Measurements from ENCODE around the gene RAD51B. TPM values are rescaled to one million over a fixed set of nuclear protein-coding genes. Genes with fewer than 3 reads are reported as not detected.

The RAD51B gene
- polyA plus RNA-seq, 1 experiment, result 6.6 TPM

DNA sequence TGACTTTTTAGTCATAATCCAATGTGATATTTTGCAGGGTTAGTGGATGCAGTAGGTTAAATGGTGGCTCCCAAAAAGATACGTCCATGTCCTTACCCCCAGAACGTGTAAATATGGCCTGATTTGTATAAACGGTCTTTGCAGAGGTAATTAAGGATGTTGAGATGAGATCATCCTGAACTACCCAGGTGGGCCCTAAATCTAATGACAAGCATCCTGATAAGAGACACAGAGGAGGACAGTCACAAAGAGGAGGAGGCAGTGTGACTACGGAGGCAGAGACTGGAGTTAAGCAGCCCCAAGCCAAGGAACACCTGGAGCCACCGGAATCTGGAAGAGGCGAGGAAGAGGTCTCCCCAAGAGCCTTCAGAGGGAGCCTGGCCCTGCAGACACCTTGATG is 679.9 kb downstream of the RAD51B start:
- no peak overlapping the region for H3K27ac ChIP-seq (ENCODE audit: low read depth, low read length)
- H3K27me3 ChIP-seq (ENCODE audit: control insufficient read depth, insufficient read depth, low read length), result no peaks in the 10 kb centered on the region
- ChIA-PET POLR2A (no interaction called here), CTCF (no interaction called here)
- no peak overlapping the region for H3K4me3 ChIP-seq (ENCODE audit: low read depth, low read length)
- no peaks in the 10 kb centered on the region for H3K9me3 ChIP-seq (ENCODE audit: control insufficient read depth, insufficient read depth, low read length)
- TF ChIP-seq, protein P1, sequence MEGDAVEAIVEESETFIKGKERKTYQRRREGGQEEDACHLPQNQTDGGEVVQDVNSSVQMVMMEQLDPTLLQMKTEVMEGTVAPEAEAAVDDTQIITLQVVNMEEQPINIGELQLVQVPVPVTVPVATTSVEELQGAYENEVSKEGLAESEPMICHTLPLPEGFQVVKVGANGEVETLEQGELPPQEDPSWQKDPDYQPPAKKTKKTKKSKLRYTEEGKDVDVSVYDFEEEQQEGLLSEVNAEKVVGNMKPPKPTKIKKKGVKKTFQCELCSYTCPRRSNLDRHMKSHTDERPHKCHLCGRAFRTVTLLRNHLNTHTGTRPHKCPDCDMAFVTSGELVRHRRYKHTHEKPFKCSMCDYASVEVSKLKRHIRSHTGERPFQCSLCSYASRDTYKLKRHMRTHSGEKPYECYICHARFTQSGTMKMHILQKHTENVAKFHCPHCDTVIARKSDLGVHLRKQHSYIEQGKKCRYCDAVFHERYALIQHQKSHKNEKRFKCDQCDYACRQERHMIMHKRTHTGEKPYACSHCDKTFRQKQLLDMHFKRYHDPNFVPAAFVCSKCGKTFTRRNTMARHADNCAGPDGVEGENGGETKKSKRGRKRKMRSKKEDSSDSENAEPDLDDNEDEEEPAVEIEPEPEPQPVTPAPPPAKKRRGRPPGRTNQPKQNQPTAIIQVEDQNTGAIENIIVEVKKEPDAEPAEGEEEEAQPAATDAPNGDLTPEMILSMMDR (IDR thresholded peaks at IDR 0.05; ENCODE audit: low read depth, low read length), result no peak
- DNase-seq (ENCODE audit: low read depth, low spot score), result no peak

DNA sequence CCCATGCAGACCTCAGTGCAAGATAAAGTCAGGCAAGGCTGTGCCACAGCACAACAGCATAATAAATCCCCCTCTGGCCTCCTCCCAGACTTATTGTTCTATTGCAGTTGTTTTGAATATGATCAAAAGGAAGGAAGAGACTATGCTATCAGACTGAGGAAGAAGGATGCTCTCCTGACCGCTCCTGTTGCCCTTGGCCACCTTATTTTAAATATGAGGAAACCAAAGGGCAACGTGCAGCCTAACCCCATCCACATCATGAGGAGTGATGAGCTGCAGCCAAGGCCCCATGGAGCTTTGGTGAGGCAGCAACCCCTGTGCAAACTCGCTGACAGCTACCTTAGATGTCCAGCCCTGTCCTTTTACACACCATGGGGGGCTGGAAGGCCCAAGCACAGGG is 681.6 kb downstream of the RAD51B start:
- Histone ChIP-seq H3K9me3 (ENCODE audit: control insufficient read depth, insufficient read depth, low read length) (no peaks in the 10 kb centered on the region), H3K4me3 (ENCODE audit: low read depth, low read length) (no peak overlapping the region), H3K27me3 (ENCODE audit: control insufficient read depth, insufficient read depth, low read length) (no peaks in the 10 kb centered on the region), H3K27ac (ENCODE audit: low read depth, low read length) (no peak overlapping the region)
- no peak for DNase-seq (ENCODE audit: low read depth, low spot score)
- POLR2A ChIA-PET, result no interaction called here
- CTCF ChIA-PET, result no interaction called here
- TF ChIP-seq, protein P1 (IDR thresholded peaks at IDR 0.05; ENCODE audit: low read depth, low read length), result no peak

DNA sequence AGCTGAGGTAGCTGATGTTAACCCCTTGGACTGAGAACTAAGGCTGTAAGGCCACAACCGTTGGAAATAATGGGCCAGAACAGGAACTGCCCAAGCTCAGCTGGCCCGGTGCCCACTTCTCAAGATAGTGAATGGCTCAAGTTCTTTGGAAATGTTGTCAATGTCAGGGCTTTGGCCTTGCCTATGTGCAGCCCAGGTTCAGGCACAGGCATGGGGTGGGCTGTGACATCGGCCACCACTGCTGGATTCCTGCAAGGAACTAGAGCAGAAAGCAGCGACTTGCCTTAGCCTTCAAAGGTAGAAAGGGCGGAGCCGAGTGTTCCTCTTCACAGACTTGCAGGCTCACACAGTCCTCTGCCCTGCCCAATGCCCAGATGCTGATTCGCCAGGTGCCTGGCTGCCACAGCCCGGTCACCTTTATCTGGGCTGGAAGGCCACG is 682.1 kb downstream of the RAD51B start:
- Histone ChIP-seq H3K4me3 (ENCODE audit: low read depth, low read length) (no peak overlapping the region), H3K9me3 (ENCODE audit: control insufficient read depth, insufficient read depth, low read length) (no peaks in the 10 kb centered on the region), H3K27ac (ENCODE audit: low read depth, low read length) (no peak overlapping the region), H3K27me3 (ENCODE audit: control insufficient read depth, insufficient read depth, low read length) (no peaks in the 10 kb centered on the region)
- POLR2A ChIA-PET, result no interaction called here
- no peak for DNase-seq (ENCODE audit: low read depth, low spot score)
- TF ChIP-seq, protein P1 (IDR thresholded peaks at IDR 0.05; ENCODE audit: low read depth, low read length), result no peak
- CTCF ChIA-PET, result no interaction called here

DNA sequence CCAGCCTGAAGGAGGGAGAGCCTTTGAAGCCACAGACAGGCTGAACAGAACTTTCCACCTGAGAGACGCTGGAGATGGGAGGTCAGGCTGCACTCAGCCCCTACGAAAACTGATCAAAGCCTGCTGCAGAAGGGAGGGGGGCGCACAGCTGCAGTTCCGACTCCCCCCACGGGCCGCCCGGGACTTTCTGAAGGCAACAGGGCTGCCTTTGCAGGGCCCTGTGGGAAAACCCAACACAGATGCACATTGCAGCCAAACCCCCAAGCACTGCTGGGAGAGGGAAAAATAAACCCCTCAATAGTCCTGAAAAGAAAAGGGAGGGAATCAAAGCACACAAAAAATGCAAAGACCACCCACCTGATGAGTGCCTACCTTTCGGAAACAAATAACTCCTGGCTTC is 682.7 kb downstream of the RAD51B start:
- TF ChIP-seq, protein P1 (IDR thresholded peaks at IDR 0.05; ENCODE audit: low read depth, low read length), result no peak
- H3K9me3 ChIP-seq (ENCODE audit: control insufficient read depth, insufficient read depth, low read length), result no peaks in the 10 kb centered on the region
- no peak overlapping the region for H3K27ac ChIP-seq (ENCODE audit: low read depth, low read length)
- ChIA-PET POLR2A (no interaction called here), CTCF (no interaction called here)
- H3K27me3 ChIP-seq (ENCODE audit: control insufficient read depth, insufficient read depth, low read length), result no peaks in the 10 kb centered on the region
- H3K4me3 ChIP-seq (ENCODE audit: low read depth, low read length), result no peak overlapping the region
- no peak for DNase-seq (ENCODE audit: low read depth, low spot score)

DNA sequence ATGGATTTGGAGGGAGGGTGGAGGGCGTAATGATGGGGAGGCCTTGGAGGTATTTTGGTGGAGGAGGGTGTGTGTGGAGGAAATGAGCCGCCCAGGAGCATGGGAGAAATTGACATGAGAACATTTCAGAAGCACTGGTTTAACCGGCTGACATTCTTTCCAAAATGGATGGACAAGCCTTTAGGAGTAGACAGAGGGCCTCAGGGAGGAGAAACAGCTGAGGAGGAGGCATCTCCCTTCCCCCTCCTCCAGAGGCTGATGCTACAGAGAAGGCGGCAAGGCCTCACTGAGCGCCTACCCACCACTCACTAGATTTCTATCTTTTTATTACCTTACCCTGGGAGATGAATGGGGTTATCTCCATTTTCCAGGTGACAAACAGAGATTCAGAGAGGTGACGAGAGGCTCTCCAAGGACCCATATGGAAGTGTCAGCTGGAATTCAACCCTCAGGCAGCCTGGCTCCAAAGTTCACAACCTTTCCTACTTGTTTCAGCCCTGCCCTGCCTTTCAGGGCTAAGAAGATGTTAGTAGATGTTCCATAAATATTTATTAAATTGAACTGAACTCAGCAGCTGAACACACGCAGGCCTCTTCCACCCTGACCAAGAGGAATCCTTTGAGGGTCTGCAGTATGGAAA is 683.7 kb downstream of the RAD51B start:
- no peaks in the 10 kb centered on the region for H3K9me3 ChIP-seq (ENCODE audit: control insufficient read depth, insufficient read depth, low read length)
- no peaks in the 10 kb centered on the region for H3K27me3 ChIP-seq (ENCODE audit: control insufficient read depth, insufficient read depth, low read length)
- H3K4me3 ChIP-seq (ENCODE audit: low read depth, low read length), result no peak overlapping the region
- DNase-seq (ENCODE audit: low read depth, low spot score), result no peak
- H3K27ac ChIP-seq (ENCODE audit: low read depth, low read length), result no peak overlapping the region
- ChIA-PET CTCF (no interaction called here), POLR2A (no interaction called here)
- TF ChIP-seq, protein P1 (IDR thresholded peaks at IDR 0.05; ENCODE audit: low read depth, low read length), result no peak

All from AG04450 (cell line).